ENCODE measurements around the gene DIP2B. TPM values are rescaled to one million over a fixed set of nuclear protein-coding genes. Genes with fewer than 3 reads are reported as not detected.

Gene DIP2B
- total and polyA plus RNA-seq, 10 donors, result 5.6 to 96.4 (median 61.6) TPM

GRCh38 chr12:50661300-50662115, 156.7 kb downstream of the DIP2B start:
- no peak for DNase-seq
- H3K9me3 ChIP-seq, result no peaks in the 10 kb centered on the region
- no peak for TF ChIP-seq POLR2AphosphoS5 (IDR thresholded peaks at IDR 0.05)
- no peak for TF ChIP-seq POLR2A (IDR thresholded peaks at IDR 0.05)
- no peak for TF ChIP-seq CTCF (IDR thresholded peaks at IDR 0.05 in 8 of 11, conservative IDR thresholded peaks at IDR 0.05 in 3 of 11)
- intact Hi-C loops (cut with DNase I; ENCODE audit: low total_unique reads), result no loop called here
- peaks cover 0 to 8% (median 0%) of the 10 kb centered on the region in 6 donors for H3K4me1 ChIP-seq
- H3K36me3 ChIP-seq, result peaks cover 0 to 44% (median 10%) of the 10 kb centered on the region in 6 donors
- no peak overlapping the region for H3K27ac ChIP-seq
- WGBS, 5 donors, result 61 to 80% (median 69%) methylated on average over 7 of the region's 7 CpGs
- H3K27me3 ChIP-seq (replicated peaks in 1 of 7), result no peaks in the 10 kb centered on the region
- no peak overlapping the region for H3K4me3 ChIP-seq

GRCh38 chr12:50662116-50662510, 157.3 kb downstream of the DIP2B start:
- DNase-seq, result no peak
- Histone ChIP-seq H3K4me1 (peaks cover 0 to 8% (median 0%) of the 10 kb centered on the region in 6 donors), H3K27ac (no peak overlapping the region), H3K4me3 (no peak overlapping the region), H3K9me3 (no peaks in the 10 kb centered on the region), H3K27me3 (replicated peaks in 1 of 7) (no peaks in the 10 kb centered on the region), H3K36me3 (peaks cover 0 to 44% (median 10%) of the 10 kb centered on the region in 6 donors)
- TF ChIP-seq POLR2A (IDR thresholded peaks at IDR 0.05) (no peak), CTCF (IDR thresholded peaks at IDR 0.05 in 8 of 11, conservative IDR thresholded peaks at IDR 0.05 in 3 of 11) (no peak), POLR2AphosphoS5 (IDR thresholded peaks at IDR 0.05) (no peak)
- WGBS, 5 donors, result 96 to 100% (median 100%) methylated on average over 1 of the region's 1 CpG
- intact Hi-C loops (cut with DNase I; ENCODE audit: low total_unique reads), result no loop called here

- TF ChIP-seq POLR2AphosphoS5 (IDR thresholded peaks at IDR 0.05) (no peak), CTCF (IDR thresholded peaks at IDR 0.05 in 8 of 11, conservative IDR thresholded peaks at IDR 0.05 in 3 of 11) (no peak), POLR2A (IDR thresholded peaks at IDR 0.05) (no peak)
- no peak for DNase-seq
- Histone ChIP-seq H3K4me1 (peaks cover 0 to 8% (median 0%) of the 10 kb centered on the region in 6 donors), H3K36me3 (peaks cover 0 to 42% (median 9%) of the 10 kb centered on the region in 6 donors), H3K9me3 (no peaks in the 10 kb centered on the region), H3K27ac (no peak overlapping the region), H3K27me3 (replicated peaks in 1 of 7) (no peaks in the 10 kb centered on the region), H3K4me3 (no peak overlapping the region)
- WGBS, 5 donors, result 88 to 94% (median 90%) methylated on average over 5 of the region's 5 CpGs
- intact Hi-C loops (cut with DNase I; ENCODE audit: low total_unique reads), result no loop called here
Observed at GRCh38 chr12:50665170-50665569, 160.4 kb downstream of the DIP2B start.

- Histone ChIP-seq H3K4me3 (no peak overlapping the region), H3K36me3 (peaks cover 0 to 42% (median 7%) of the 10 kb centered on the region in 6 donors), H3K4me1 (peaks cover 0 to 8% (median 0%) of the 10 kb centered on the region in 6 donors), H3K9me3 (no peaks in the 10 kb centered on the region), H3K27me3 (replicated peaks in 1 of 7) (no peaks in the 10 kb centered on the region), H3K27ac (no peak overlapping the region)
- 59 to 96% (median 74%) methylated on average over 1 of the region's 1 CpG for WGBS, 5 donors
- intact Hi-C loops (cut with DNase I; ENCODE audit: low total_unique reads), result no loop called here
- DNase-seq, result no peak
- TF ChIP-seq CTCF (IDR thresholded peaks at IDR 0.05 in 8 of 11, conservative IDR thresholded peaks at IDR 0.05 in 3 of 11) (no peak), POLR2AphosphoS5 (IDR thresholded peaks at IDR 0.05) (no peak), POLR2A (IDR thresholded peaks at IDR 0.05) (no peak)
Observed at GRCh38 chr12:50665609-50666008, 160.8 kb downstream of the DIP2B start.

Measured in spleen (tissue), 11 donors.